ENCODE data around the gene REXO4.
A peak's percentile ranks its signal among the peaks of the same experiment; 100 is the strongest.

REXO4 gene

GRCh38 chr9:133429214-133429613, 11.4 kb upstream of the REXO4 start:
- H3K4me2 ChIP-seq (ENCODE audit: low read length) = no peak overlapping the region
- no peaks in the 10 kb centered on the region for H3K36me3 ChIP-seq (ENCODE audit: insufficient read depth, low read length)
- H3K4me1 ChIP-seq (ENCODE audit: control insufficient read depth, insufficient read depth, low read length) = no peaks in the 10 kb centered on the region
- peaks cover 10% of the 10 kb centered on the region for H3K27me3 ChIP-seq (ENCODE audit: control insufficient read depth, insufficient read depth, low read length)
- H3K9me3 ChIP-seq (replicated peaks; ENCODE audit: low read length) = no peaks in the 10 kb centered on the region
- H3K4me3 ChIP-seq (ENCODE audit: low read length) = no peak overlapping the region
- H3K9ac ChIP-seq (ENCODE audit: low read depth, low read length) = no peak overlapping the region

- H3K4me1 ChIP-seq (ENCODE audit: control insufficient read depth, insufficient read depth, low read length) = no peaks in the 10 kb centered on the region
- no peaks in the 10 kb centered on the region for H3K9me3 ChIP-seq (replicated peaks; ENCODE audit: low read length)
- peaks cover 10% of the 10 kb centered on the region for H3K27me3 ChIP-seq (ENCODE audit: control insufficient read depth, insufficient read depth, low read length)
- H3K9ac ChIP-seq (ENCODE audit: low read depth, low read length) = no peak overlapping the region
- H3K36me3 ChIP-seq (ENCODE audit: insufficient read depth, low read length) = no peaks in the 10 kb centered on the region
- H3K4me2 ChIP-seq (ENCODE audit: low read length) = peak overlapping the region; percentile 58
- no peak overlapping the region for H3K4me3 ChIP-seq (ENCODE audit: low read length)
Observed at GRCh38 chr9:133428617-133429101, 10.8 kb upstream of the REXO4 start.

GRCh38 chr9:133427658-133428348, 10.0 kb upstream of the REXO4 start:
- Histone ChIP-seq H3K27me3 (ENCODE audit: control insufficient read depth, insufficient read depth, low read length) (peaks cover 10% of the 10 kb centered on the region), H3K9me3 (replicated peaks; ENCODE audit: low read length) (no peaks in the 10 kb centered on the region), H3K4me3 (ENCODE audit: low read length) (no peak overlapping the region), H3K4me1 (ENCODE audit: control insufficient read depth, insufficient read depth, low read length) (no peaks in the 10 kb centered on the region), H3K36me3 (ENCODE audit: insufficient read depth, low read length) (no peaks in the 10 kb centered on the region), H3K9ac (ENCODE audit: low read depth, low read length) (no peak overlapping the region), H3K4me2 (ENCODE audit: low read length) (no peak overlapping the region)

GRCh38 chr9:133426011-133426410, 8.2 kb upstream of the REXO4 start:
- Histone ChIP-seq H3K9me3 (replicated peaks; ENCODE audit: low read length) (no peaks in the 10 kb centered on the region), H3K4me3 (ENCODE audit: low read length) (no peak overlapping the region), H3K9ac (ENCODE audit: low read depth, low read length) (no peak overlapping the region), H3K4me2 (ENCODE audit: low read length) (no peak overlapping the region), H3K36me3 (ENCODE audit: insufficient read depth, low read length) (no peaks in the 10 kb centered on the region), H3K27me3 (ENCODE audit: control insufficient read depth, insufficient read depth, low read length) (peaks cover 10% of the 10 kb centered on the region), H3K4me1 (ENCODE audit: control insufficient read depth, insufficient read depth, low read length) (no peaks in the 10 kb centered on the region)

- peaks cover 10% of the 10 kb centered on the region for H3K27me3 ChIP-seq (ENCODE audit: control insufficient read depth, insufficient read depth, low read length)
- no peak overlapping the region for H3K9ac ChIP-seq (ENCODE audit: low read depth, low read length)
- H3K4me2 ChIP-seq (ENCODE audit: low read length) = no peak overlapping the region
Observed at GRCh38 chr9:133425049-133425632, 7.3 kb upstream of the REXO4 start.

GRCh38 chr9:133424187-133424586, 6.4 kb upstream of the REXO4 start:
- H3K36me3 ChIP-seq (ENCODE audit: insufficient read depth, low read length) = no peaks in the 10 kb centered on the region
- H3K27me3 ChIP-seq (ENCODE audit: control insufficient read depth, insufficient read depth, low read length) = peaks cover 10% of the 10 kb centered on the region
- H3K9ac ChIP-seq (ENCODE audit: low read depth, low read length) = no peak overlapping the region
- no peak overlapping the region for H3K4me3 ChIP-seq (ENCODE audit: low read length)
- no peaks in the 10 kb centered on the region for H3K4me1 ChIP-seq (ENCODE audit: control insufficient read depth, insufficient read depth, low read length)
- H3K9me3 ChIP-seq (replicated peaks; ENCODE audit: low read length) = no peaks in the 10 kb centered on the region
- H3K4me2 ChIP-seq (ENCODE audit: low read length) = no peak overlapping the region

More at GRCh38 chr9:133425049-133425632, 7.3 kb upstream of the REXO4 start:
- H3K36me3 ChIP-seq (ENCODE audit: insufficient read depth, low read length) = no peaks in the 10 kb centered on the region
- no peaks in the 10 kb centered on the region for H3K4me1 ChIP-seq (ENCODE audit: control insufficient read depth, insufficient read depth, low read length)
- H3K9me3 ChIP-seq (replicated peaks; ENCODE audit: low read length) = no peaks in the 10 kb centered on the region
- no peak overlapping the region for H3K4me3 ChIP-seq (ENCODE audit: low read length)

GRCh38 chr9:133423216-133423615, 5.4 kb upstream of the REXO4 start:
- Histone ChIP-seq H3K4me1 (ENCODE audit: control insufficient read depth, insufficient read depth, low read length) (peaks cover 5% of the 10 kb centered on the region), H3K27me3 (ENCODE audit: control insufficient read depth, insufficient read depth, low read length) (peaks cover 10% of the 10 kb centered on the region), H3K4me3 (ENCODE audit: low read length) (no peak overlapping the region), H3K9me3 (replicated peaks; ENCODE audit: low read length) (no peaks in the 10 kb centered on the region), H3K9ac (ENCODE audit: low read depth, low read length) (no peak overlapping the region), H3K36me3 (ENCODE audit: insufficient read depth, low read length) (no peaks in the 10 kb centered on the region), H3K4me2 (ENCODE audit: low read length) (no peak overlapping the region)

- Histone ChIP-seq H3K4me1 (ENCODE audit: control insufficient read depth, insufficient read depth, low read length) (peaks cover 5% of the 10 kb centered on the region), H3K4me2 (ENCODE audit: low read length) (no peak within 1 kb of the TSS), H3K27me3 (ENCODE audit: control insufficient read depth, insufficient read depth, low read length) (no peaks in the 10 kb centered on the region), H3K4me3 (ENCODE audit: low read length) (no peak within 1 kb of the TSS), H3K9ac (ENCODE audit: low read depth, low read length) (no peak within 1 kb of the TSS), H3K9me3 (replicated peaks; ENCODE audit: low read length) (no peaks in the 10 kb centered on the region), H3K36me3 (ENCODE audit: insufficient read depth, low read length) (no peaks in the 10 kb centered on the region)
Observed at GRCh38 chr9:133421615-133422542, 4.1 kb upstream of the REXO4 start, which contains the start of gene ADAMTS13. Gene ADAMTS13, plus strand, starts transcription at chr9:133422367. Its CDS starts 77 bp downstream, at chr9:133422444.

- peaks cover 16% of the 10 kb centered on the region for H3K4me1 ChIP-seq (ENCODE audit: control insufficient read depth, insufficient read depth, low read length)
- H3K4me3 ChIP-seq (ENCODE audit: low read length) = no peak overlapping the region
- no peak overlapping the region for H3K9ac ChIP-seq (ENCODE audit: low read depth, low read length)
- no peaks in the 10 kb centered on the region for H3K27me3 ChIP-seq (ENCODE audit: control insufficient read depth, insufficient read depth, low read length)
- no peaks in the 10 kb centered on the region for H3K36me3 ChIP-seq (ENCODE audit: insufficient read depth, low read length)
- no peak overlapping the region for H3K4me2 ChIP-seq (ENCODE audit: low read length)
- no peaks in the 10 kb centered on the region for H3K9me3 ChIP-seq (replicated peaks; ENCODE audit: low read length)
Observed at GRCh38 chr9:133420392-133420827, 2.6 kb upstream of the REXO4 start.

GRCh38 chr9:133419005-133419404, 1.2 kb upstream of the REXO4 start:
- H3K4me3 ChIP-seq (ENCODE audit: low read length) = peak overlapping the region; percentile 98
- H3K9ac ChIP-seq (ENCODE audit: low read depth, low read length) = no peak overlapping the region
- H3K27me3 ChIP-seq (ENCODE audit: control insufficient read depth, insufficient read depth, low read length) = no peaks in the 10 kb centered on the region
- H3K36me3 ChIP-seq (ENCODE audit: insufficient read depth, low read length) = peaks cover 10% of the 10 kb centered on the region
- peaks cover 16% of the 10 kb centered on the region for H3K4me1 ChIP-seq (ENCODE audit: control insufficient read depth, insufficient read depth, low read length)
- H3K4me2 ChIP-seq (ENCODE audit: low read length) = peak overlapping the region; percentile 90
- no peaks in the 10 kb centered on the region for H3K9me3 ChIP-seq (replicated peaks; ENCODE audit: low read length)

GRCh38 chr9:133415170-133415569, 2.6 kb downstream of the REXO4 start:
- Histone ChIP-seq H3K9me3 (replicated peaks; ENCODE audit: low read length) (no peaks in the 10 kb centered on the region), H3K4me1 (ENCODE audit: control insufficient read depth, insufficient read depth, low read length) (peaks cover 16% of the 10 kb centered on the region), H3K9ac (ENCODE audit: low read depth, low read length) (no peak overlapping the region), H3K27me3 (ENCODE audit: control insufficient read depth, insufficient read depth, low read length) (no peaks in the 10 kb centered on the region), H3K4me3 (ENCODE audit: low read length) (no peak overlapping the region), H3K4me2 (ENCODE audit: low read length) (no peak overlapping the region), H3K36me3 (ENCODE audit: insufficient read depth, low read length) (peaks cover 35% of the 10 kb centered on the region)

All from skeletal muscle satellite cell (primary cell).